Femur (tissue), 1 donor: Measurements from ENCODE around the gene RBBP8.

ENCODE experiments used
- DNase-seq: peaks from one replicate; pipeline ENCODE4 v3.0.0-alpha.2; 2017

Gene RBBP8

GRCh38 chr18:23003289-23003688 lies 70.2 kb downstream of the RBBP8 start:
- no peak for DNase-seq

GRCh38 chr18:23012249-23012648 lies 79.1 kb downstream of the RBBP8 start:
- DNase-seq: no peak

- DNase-seq: no peak
Measured at GRCh38 chr18:23020555-23021294, 87.6 kb downstream of the RBBP8 start.

DNA sequence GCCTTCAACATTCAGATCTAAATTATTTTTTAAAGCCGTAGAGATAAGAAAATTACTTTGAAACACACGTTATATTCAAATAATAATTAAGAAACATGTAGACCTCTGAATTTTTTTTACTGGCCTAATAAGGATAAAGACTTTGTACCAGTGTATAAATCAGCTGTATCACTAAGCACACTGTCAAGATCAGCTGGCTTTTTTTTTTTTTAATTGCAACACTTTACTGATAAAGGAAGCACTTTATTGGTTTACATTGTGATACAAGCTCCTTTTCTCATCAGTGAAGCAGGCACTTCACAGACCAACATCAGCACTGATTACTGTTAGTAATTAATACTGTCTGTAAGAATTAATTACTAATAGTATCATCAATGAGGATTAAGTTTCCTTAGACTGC lies 88.5 kb downstream of the RBBP8 start:
- no peak for DNase-seq

- DNase-seq: no peak
Measured at GRCh38 chr18:23032030-23032582, 99.0 kb downstream of the RBBP8 start.

DNA sequence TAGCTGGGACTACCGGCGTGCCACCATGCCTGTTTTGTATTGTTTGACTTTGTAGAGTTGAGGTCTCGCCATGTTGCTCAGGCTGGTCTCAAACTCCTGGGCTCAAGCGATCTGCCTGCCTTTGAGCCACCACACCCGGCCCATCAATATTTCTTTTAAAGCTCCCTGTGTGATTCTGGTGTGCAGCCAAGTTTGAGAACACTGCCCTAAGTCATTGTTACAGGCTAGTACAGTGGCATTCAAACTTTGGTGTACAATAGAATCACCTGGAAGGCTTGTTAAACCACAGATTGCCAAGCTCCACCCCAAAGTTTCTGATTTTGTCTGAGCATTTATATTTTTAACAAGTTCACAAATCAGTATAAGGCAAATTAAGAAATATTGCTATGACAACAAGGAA lies 99.9 kb downstream of the RBBP8 start:
- DNase-seq: no peak

GRCh38 chr18:23036660-23037201 lies 103.6 kb downstream of the RBBP8 start:
- DNase-seq: no peak

DNA sequence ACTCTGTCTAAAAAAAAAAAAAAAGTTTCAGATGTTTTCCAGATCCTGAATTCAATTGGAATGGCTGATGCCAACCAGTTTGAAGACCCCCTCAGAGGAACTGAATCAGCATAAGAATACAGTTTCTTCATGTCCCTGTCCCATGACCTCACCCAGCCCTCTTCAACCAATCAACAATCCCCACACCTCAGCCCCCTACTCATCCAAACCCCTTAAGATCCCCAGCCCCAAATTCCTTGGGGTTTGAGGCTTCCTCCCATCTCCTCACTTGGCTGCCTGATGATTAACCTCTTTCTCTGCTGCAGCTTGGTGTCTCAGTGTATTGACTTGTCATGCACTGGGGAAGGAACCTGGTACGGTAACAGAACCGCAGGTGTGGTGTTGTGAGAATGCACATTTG lies 104.5 kb downstream of the RBBP8 start:
- DNase-seq: no peak

DNA sequence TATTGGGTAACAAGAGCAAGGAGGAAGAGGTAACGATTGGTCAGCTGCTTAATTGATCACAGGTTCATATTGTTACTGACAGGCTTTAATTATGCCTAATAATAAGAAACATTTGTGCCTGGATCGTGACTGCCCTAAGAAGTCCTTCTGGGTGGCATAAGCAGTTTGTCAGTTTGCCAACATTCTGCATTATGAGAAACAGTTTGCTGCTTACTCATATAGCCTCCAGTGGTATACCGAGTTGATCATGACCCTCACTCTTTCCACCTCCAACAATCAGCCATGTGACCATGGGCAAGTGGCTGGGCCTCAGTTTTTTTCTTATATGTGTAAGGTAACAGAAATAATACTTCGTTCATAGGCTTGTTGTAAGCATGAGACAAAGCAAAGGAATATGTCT lies 105.6 kb downstream of the RBBP8 start:
- DNase-seq: no peak

DNA sequence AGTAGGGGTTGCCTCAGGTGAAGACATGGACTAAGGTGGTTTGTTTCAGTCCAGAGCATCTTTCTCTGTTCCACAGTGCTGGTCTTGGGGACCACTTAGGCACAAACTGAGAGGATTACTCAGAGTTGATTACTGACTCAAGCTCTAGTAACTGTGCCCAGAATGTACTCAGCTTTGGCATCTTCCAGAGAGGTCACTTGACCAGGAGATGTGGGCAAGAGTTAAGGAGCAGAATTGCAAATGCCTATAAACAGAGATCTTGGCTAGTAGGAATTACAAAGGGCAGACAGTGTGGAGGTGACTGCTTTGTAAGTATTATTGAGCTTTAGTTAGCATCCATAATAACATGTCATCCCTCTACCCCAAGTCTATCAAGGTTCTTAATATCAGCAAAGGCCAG lies 109.0 kb downstream of the RBBP8 start:
- no peak for DNase-seq

DNA sequence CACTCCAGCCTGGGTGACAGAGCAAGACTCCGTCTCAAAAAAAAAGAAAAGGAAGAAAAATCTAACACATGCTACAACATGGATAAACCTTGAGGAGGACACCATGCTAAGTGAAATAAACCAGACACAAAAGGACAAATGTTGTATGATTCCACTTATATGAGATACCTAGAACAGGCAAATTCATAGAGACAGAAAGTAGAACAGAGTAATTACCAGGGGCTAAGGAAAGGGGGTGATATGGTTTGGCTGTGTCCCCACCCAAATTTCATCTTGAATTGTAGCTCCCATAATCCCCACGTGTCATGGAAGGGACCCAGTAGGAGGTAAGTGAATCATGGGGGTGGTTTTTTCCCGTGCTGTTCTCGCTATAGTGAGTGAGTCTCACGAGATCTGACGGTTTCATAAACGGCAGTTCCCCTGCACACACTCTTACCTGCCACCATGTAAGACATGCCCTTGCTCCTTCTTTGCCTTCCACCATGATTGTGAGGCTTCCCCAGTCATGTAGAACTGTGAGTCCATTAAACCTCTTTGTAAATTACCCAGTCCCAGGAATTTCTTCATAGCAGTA lies 110.8 kb downstream of the RBBP8 start:
- no peak for DNase-seq

DNA sequence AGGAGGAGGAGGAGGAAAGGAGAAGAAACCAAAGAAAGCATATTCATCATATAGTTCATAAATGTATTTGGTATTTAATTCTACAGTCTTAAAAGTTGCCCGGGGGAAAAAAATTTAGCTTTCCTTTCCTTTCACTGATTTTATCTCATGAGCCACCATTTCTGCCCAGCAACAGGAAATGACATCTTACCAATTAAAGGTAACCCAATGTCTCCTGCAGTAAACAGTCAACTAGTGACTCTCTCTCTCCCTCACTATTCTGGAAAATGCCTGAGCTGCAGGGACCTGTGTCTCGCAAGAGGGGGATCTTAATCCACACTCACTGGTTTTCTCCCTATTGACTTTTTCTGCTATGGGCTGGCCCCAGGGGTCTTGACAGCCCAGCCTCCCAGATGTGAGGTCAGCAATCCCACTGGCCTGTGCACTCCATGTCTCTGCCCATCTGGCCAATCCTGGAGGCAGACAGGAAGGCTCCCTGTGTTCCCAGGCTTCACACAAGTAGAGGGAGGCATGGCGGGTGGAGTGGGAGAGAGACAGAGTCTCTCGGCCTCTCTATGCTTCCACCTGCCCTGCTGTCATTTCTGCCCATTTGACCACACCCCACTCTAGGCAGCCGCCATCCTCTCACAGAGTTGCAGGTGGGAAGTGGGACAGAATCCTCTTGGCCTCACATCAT lies 116.7 kb downstream of the RBBP8 start:
- no peak for DNase-seq

DNA sequence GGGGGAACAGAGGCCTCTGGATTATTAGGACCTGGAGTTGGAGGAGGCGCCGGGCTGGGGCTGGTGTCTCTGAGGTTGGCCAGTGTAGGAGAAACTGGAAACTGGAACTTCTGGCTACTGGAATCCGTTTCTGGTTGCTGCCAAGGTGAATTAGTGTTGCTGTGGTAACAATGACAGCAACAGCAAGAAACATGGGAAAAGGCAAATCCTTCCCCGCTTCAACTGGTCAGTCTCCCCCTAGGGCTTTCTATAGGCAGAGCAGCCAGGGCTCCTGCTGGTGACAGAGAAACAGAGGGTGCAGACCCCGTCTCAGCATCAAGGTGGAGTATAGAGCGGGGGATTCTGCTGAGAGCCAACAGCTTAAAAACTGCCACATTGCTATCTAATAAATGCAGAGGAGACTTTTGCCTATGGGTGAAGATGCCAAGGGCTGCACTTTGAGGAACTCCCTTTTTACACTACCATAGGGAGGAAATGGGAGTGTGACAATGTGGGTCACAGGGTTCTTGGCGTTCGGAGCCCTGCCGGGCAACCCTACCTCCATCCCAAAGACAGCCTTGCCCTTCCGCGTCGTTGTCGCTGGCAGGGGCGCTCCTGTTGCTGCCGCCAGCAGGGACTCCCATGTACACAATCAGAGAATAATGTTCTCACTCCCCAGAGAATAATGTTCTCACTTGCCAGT lies 120.8 kb downstream of the RBBP8 start:
- DNase-seq: peak; percentile 72

- DNase-seq: no peak
Measured at GRCh38 chr18:23054553-23054952, 121.4 kb downstream of the RBBP8 start.

GRCh38 chr18:23056315-23056714 lies 123.2 kb downstream of the RBBP8 start:
- DNase-seq: no peak

DNA sequence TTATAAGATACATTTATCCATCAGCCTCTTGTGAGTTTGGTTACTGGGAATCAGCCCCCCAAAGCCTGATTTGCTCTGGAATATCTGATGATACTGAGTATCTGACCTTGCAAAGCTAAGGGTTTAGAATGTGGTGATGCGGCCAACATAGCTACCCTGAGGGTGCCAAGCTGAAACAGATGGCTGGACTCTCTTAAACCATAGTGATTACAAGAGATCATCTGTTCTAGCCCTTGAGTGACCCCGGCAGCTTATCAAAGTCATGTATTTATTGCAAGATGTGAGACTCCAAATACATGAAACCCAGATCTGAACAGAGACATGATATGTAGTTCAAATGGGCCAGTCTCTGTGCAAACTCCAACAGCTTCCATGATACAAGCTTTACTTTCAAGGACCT lies 124.0 kb downstream of the RBBP8 start:
- DNase-seq: no peak

DNA sequence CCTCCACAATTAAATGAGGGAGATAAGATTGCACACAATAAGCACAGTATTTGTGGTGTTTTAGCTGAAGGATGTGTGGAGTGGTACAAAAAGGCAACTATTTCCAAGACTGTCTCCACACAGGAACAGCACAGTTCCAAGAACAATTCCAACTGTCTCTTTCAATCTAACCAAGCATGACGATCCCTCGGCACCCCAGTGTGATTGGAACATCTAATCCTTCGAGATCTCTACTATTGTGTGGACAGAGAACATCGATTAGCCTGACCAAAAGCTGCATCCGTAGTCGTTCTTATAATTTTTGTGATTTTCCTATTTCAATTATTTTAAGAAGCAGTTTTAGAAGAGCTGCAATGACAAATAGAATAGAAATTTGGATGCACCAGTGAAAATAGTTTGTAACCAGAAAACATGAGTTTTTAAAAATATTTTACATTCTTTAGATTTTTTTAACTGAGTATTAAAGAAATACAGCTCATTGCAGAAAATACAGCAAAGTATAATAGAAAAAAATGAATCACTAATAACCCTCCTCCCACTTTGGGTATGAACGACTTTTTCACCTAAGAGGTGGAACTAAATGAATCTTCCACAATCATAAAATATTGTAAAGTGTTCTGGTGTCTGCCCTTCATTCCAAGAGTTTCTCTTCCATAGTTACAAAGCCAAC lies 125.8 kb downstream of the RBBP8 start:
- DNase-seq: no peak

DNA sequence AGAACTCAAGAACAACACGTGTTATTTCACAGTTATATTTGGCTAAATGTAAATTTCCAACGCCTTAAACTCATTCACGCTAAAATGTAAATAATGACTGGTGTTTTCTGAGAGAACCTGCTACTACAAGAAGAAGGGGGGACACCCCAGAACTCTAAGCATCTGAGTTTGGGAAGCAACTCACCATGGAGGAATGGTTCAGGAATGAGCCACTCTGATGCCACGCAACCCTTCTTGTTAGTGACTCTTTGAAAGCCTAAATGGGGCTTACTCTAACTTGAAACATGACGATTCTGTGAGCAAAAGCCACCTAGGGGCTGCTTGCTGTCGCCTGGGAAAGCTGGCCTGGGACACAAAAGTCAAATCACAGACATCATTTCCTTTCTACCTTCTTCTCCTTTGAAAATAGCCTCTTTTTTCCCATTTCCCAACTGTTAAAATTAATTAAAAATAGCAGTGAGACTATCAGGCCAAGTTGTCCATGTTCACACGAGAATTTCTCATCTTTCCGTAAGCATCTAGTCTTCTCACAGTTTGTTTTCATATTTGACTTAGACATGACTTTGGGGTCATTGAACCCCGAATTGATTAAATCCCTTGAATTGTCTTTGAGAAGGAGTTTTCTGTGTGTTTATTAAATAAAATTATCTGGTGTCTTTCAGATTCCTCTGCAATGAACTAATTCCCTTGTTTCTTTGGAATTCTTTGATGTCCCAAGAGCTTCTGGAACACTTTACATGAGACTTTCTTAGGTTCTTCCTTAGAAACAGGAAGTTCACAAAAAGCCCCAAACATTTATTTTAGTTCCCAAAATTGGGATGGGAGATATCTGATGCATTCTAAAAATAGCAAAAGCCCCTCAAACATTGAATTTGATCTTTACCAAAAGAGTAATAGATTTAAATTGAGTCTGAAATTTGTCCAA lies 126.7 kb downstream of the RBBP8 start:
- DNase-seq: no peak

DNA sequence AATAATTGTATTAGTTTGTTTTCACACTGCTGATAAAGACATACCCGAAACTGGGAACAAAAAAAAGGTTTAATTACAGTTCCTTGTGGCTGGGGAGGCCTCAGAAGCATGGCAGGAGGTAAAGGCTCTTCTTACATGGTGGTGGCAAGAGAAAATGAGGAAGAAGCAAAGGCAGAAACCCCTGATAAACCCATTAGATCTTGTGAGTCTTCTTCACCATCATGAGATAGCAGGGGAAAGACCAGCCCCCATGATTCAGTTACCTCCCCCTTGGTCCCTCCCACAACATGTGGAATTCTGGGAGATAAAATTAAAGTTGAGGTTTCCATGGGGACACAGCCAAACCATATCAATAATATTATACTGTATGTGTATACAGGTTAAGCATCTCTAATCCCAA lies 128.9 kb downstream of the RBBP8 start:
- no peak for DNase-seq

GRCh38 chr18:23063502-23063901 lies 130.4 kb downstream of the RBBP8 start:
- no peak for DNase-seq

DNA sequence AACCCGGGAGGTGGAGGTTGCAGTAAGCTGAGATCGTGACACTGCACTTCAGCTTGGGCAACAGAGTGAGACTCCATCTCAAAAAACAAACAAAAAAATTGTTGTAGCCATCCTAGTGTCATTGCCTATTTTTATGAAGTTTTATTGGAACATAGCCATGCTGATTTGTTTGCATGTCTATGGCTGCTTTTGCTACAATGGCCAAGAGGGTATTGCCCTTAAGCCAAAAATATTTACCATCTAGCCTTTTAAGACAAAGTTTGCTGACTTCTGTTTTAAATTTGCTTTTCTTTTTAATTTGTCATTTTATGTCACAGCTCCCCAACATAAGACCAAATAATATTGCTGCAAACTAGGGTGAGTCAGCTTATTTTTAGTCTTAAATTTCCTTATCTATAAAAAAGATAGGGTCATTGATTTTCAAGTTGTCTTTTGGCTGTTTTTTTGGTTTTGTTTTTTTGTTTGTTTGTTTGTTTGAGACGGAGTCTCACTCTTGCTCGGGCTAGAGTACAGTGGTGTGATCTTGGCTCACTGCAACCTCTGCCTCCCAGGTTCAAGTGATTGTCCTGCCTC lies 132.2 kb downstream of the RBBP8 start:
- no peak for DNase-seq
